Frontal cortex (tissue), 4 donors: ENCODE data around the gene LFNG. TPM values are rescaled to one million over a fixed set of nuclear protein-coding genes. Genes with fewer than 3 reads are reported as not detected.

Experiments
- DNase-seq, 2 donors: peaks; one replicate each; pipeline ENCODE4 v3.0.0; 2012; ENCODE audit warnings: low spot score in 2 of 2
- FAIRE-seq: peaks from 2 replicates; lab custom pipeline; 2012; peaks lifted over from hg19 to GRCh38; lab: Jason Lieb, UNC
- total RNA-seq: library from RNA; depleted of rRNA; stranded (reverse); fragments of >200 nt; gene quantifications from one replicate; pipeline ENCODE4 v1.2.3, GENCODE V29; 2014
- donor health status: control.
- donor health status: control.
- donor health status: control.

Gene LFNG
- total RNA-seq, 1 donor from 2014 or later = 9.4 TPM

GRCh38 chr7:2482725-2483451 lies 36.7 kb upstream of the LFNG start:
- DNase-seq (no peak), FAIRE-seq (no peak)

DNA sequence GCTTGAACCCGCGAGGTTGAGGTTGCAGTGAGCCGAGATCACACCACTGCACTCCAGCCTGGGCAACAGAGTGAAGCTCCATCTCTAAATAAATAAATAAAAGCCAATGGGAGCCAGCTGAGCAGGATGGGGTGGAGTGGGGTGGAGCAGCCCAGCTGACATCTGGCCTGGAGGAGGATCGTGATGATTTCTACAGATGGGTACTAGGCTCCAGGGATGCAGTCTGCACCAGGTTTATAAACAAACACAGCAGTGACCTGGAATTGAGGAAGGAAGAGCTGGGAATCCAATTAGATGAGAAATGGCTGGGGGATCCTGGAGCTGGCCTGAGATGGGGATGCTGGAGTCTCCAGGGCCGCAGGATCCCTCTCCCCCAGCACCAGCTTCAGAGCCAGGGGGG lies 36.1 kb upstream of the LFNG start:
- DNase-seq (no peak), FAIRE-seq (no peak)

GRCh38 chr7:2484868-2485267 lies 34.7 kb upstream of the LFNG start:
- FAIRE-seq = no peak
- no peak for DNase-seq

DNA sequence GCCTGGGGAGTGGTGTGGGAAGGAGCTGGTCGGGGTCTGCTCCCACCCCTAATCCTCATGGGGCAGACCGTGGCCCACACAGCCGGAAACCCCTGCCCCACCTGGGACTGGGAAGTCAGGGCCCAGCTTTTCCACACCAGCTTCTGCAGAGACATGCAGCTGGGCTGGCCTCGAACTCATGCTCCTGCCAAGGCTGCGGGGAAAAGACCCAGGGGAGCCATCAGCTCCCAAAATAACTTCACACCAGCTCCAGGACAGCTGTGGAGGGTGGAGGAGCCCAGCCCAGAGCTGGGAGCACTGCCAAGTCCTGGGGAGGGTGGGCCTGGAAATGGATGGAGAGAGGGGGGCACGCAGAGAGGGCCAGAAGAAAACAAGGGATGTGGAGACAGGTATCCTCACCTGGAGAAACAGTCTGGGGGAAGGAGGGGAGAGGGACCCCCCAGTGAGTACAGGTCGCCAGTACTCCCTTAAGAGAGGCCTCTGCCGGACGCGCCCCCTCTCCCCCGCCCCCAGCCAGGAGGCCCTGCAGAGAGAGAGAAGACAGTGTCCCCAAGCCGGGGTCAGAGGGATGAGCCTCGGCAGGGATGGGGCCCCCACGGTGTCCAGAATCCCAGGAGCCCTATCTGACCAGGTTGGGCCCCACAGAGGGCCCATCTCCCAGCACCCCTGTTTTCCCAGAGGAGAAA lies 31.8 kb upstream of the LFNG start:
- no peak for FAIRE-seq
- no peak for DNase-seq

GRCh38 chr7:2488272-2488645 lies 31.3 kb upstream of the LFNG start:
- no peak for DNase-seq
- FAIRE-seq = no peak

DNA sequence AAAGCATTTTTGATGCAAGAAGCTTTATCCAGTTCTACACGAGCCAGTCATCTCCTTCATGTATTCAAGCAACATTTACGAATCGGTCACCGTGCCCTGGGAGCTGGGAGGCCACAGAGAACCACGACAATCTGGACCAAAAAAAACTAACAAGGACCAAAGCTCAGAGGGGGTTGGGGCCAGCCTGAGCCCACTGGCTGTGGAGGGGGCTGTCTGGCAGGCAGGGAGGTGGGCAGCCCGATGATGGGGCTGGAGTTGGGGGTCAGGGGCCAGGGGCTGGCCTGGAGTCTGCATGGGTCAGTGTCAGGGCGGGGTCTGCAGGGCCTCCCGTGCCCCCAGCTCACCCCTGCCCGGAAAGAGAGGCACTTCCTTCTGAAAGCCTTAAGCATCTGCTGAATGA lies 30.9 kb upstream of the LFNG start:
- FAIRE-seq (no peak), DNase-seq (no peak)

DNA sequence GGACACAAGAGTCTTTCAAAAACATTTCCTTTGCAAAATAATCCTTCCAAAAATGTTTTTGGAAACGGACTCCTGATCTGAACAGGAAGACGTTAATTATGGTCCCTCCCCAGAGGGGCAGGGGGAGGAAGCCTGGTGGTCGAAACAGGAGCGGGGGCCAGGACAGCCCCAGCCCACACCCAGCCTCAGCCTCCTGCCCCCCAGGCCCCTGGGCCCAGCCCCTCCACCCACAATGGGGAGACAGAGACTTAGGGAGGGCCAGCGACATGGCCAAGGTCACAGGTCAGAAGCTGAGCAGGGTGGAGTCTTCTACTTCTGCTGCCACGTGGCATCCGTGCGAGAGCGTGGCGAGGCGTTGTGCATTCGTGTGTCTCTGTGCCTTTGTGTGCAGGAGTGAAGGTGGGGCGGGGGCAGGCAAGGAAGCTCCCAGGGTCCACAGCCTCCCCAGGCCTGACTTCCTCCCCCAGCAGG lies 29.4 kb upstream of the LFNG start:
- FAIRE-seq = no peak

DNA sequence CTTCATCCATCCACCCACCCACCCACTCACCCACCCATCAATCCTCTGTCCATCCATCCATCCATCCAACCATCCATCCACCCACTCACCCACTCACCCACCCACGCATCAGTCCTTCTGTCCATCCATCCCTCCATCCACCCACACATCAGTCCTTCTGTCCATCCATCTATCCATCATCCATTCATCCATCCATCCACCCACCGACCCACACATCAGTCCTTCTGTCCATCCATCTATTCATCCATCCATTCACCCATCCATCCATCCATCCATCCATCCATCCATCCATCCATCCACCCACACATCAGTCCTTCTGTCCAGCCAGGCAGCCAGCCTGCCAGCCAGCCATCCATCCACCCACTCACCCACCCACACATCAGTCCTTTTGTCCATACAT lies 27.5 kb upstream of the LFNG start:
- no peak for DNase-seq
- FAIRE-seq = no peak

More for the DNA sequence above, 29.4 kb upstream of the LFNG start:
- DNase-seq = no peak

DNA sequence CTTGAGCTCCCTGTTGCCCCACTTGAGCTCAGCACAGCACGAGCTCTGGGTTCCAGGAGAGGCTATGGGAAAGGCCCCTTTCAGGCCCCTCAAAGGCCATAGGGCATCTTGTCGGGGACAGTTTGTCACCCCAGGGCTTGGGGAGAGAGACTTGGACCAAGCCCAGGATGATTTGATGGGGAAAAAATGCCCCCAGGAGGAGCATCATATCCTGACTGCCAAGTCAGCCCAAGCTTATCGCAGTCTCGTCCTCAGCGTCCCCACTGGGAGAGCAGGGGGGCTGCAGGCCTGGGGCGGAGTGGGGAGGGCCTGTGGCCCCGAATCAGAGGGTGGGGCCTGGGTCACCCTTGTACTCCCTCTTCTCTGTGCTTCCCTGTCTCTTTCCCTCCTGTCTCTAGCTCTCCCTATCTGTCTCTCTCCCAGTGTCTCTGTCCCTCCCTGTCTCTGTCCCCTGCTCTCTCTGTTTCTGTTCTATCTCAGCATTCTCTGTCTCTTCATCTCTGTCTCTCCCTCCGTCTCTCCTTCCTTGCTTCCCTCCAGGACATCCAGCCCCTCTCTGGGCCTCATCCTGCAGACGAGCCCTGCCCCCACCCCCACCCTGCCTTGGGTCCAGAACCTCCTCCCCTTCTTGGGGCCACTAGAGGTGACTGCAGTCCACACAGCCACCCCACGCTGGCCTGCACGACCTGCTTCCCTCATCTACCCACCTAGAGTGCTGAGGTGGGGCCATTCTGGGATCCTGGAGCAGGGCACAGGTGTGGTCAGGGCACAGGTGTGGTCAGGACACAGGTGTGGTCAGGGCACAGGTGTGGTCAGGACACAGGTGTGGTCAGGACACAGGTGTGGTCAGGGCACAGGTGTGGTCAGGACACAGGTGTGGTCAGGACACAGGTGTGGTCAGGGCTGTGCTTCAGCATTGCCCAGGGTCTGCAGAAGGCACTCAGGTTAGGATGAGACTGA lies 26.1 kb upstream of the LFNG start:
- DNase-seq = no peak
- FAIRE-seq = no peak

- DNase-seq (no peak), FAIRE-seq (no peak)
Measured at GRCh38 chr7:2494191-2495130, 25.1 kb upstream of the LFNG start.

DNA sequence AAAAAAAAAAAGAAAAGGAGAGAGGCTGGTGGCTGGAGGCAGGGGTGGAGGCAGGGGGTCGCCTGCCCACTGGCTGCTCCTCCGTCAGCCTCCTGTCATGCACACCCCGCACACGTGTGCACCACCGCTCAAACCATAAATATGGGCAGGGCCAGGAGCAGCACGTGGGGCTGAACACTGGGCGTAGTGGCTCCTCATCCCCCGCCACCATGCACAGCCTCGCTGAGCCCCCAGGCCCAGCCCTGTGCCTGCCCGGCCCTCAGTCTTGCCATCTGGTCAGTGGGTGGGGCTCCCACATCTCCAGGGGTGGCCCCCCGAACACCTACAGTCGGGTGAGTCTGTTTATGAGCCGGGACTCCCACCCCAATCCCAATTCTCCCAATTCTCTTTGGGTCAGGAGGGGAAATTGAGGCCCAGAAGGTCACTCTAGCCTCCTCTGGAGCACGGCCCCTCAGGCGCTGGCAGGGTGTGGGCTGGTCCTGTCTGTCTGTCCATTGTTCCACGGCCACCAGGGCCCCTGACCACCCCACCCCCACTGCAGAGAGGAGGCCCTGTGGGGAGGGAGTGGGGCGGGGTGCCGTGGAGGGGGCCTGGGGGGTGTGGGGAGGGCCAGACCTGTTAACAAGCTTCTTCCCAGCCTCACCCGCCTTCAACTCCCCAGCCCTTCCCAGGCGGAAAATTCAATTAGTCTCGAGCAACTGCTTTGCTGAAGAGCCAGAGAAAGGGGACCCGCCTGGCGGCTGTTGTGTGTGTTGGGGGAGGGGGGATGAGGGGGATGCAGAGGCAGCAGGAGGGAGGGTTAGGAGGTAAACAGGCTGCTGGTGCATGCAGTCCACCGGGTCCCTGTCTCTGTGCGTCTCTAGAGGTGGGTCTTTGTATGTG lies 23.9 kb upstream of the LFNG start:
- FAIRE-seq = no peak
- DNase-seq = no peak

DNA sequence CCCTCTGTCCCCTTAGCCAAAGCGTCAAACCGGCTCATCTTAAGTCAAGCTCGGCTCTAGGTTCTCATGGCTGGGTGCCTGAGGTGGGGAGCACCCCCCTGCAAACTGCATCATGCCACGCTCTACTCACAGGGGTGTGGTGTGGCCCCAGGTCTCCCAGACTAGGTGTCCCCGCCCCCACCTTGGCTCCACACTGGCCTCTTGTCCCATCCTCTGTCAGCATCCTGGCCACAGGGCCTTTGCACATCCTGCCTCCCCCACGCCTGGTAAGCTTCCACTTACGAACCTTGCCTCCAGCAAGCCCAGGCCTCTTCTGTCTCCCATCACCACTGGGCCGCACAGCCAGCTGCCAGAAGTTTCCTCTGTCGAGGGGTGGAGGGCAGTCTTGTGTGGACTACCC lies 23.2 kb upstream of the LFNG start:
- no peak for FAIRE-seq

GRCh38 chr7:2497065-2497464 lies 22.5 kb upstream of the LFNG start:
- DNase-seq (no peak), FAIRE-seq (no peak)

More for the DNA sequence above, 23.2 kb upstream of the LFNG start:
- no peak for DNase-seq

DNA sequence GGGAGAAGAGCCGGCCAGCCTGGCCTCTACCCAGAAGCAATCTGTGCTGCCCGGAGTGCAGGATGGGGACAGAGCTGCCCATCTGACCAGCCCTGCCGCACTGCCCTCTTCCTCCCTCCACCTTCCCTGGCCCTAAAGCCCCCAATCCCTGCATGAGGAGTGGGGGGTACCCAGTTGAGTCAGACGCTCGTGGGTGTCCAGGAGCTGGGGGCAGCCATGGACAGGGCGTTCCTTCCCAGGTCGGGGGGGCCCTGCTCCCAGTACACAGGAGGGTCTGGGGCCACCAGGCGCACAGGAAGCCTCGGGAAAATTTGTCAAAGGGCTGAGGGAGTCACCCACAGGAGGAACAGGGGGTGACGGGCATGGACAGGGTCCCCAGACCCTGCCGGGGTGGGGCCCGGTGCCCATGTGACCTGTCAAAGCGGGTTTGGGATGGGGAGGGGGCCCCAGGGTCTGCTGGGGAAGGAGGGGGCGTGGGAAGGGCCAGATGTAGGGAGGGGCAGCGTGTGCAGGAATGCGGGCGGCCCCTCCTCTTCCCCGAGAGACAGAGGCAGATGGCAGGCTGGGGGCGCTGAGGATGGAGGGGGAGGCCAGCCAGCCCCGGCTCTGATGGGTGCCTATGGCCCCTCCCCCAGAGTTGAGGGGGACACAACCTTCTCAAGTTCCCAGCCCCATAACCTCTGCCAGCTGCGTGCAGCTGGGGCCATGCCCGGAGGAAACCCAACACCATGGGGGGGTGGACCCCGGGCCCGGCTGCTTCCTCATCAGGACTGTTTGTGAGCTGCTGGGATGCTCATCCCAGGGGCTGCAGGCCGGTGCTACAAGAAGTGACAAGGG lies 21.9 kb upstream of the LFNG start:
- DNase-seq (no peak), FAIRE-seq (no peak)

DNA sequence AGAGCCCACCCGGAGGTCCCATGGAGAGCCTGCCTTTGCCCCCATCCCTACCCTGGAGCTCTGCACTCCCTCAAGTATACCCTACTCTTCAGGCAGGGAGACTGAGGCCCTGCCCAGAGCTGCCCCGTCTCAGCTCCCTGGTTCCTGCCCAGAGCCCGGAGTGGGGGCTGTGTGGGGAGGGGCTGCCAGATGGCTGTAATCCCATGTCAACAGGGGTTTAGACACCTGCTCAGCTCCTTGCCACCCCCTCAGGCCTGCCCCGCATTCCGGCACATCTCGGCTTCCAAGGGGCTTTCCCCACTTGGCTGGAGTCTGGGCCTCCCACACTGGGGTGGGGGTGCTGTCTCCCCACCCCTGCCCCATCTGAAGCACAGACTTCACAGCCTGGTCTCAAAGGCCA lies 20.9 kb upstream of the LFNG start:
- no peak for FAIRE-seq
- no peak for DNase-seq

GRCh38 chr7:2499181-2499580 lies 20.4 kb upstream of the LFNG start:
- DNase-seq = no peak
- no peak for FAIRE-seq

DNA sequence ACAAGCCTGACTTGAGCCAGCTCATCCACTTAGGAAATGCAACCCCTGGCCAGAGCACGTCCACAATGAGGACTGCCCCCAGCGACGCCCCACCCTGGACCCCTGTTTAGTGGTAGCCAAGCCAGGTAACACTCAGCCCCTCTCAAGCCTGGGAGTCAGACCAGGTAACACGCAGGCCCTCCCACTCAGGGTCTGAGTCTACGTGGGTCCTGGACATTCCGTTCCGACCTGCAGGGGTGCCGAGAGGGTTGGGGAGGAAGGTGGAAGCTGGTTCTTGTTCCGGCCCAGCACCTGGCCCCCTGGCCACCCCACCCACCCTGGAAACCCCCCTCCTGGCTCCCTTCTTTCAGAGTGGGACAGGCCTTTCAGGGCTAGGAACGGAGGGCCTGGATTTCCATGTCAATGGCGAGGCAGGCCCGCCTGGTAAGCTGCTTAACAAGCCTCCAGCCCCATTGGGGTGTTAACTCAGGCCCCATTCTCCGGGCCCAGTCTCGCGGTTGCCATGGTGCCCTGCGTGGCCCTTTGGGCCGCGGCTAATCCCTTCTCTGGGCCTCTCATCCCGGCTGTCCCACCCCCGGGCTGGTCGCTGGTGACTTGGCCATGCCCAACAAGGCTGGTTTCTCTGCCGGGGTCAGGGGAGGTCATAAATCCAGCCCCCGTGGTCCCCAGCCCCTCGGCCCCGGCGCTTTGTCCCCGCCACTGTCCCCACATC lies 19.7 kb upstream of the LFNG start:
- FAIRE-seq = no peak

More for the DNA sequence above, 19.7 kb upstream of the LFNG start:
- DNase-seq = no peak
